HepG2 (cell line): ENCODE results near the gene NOTCH4. TPM values are rescaled to one million over a fixed set of nuclear protein-coding genes. Genes with fewer than 3 reads are reported as not detected.

Source experiments
- CHD2 ChIP-seq: IDR thresholded peaks from 2 replicates; pipeline ENCODE4 v1.6.1; 2011; ENCODE audit warnings: low read depth, low read length, improper control_type of control experiment
- GABPB1 ChIP-seq: IDR thresholded peaks from 2 replicates; pipeline ENCODE4 v1.6.1; 2016; ENCODE audit warnings: mild to moderate bottlenecking, missing genetic modification reagents, moderate library complexity, missing compliant biosample characterization
- HDAC2 ChIP-seq: sonication (generic); formaldehyde crosslinking; IDR thresholded peaks from 2 replicates; pipeline ENCODE4 v1.4.0; 2020; ENCODE audit warnings: missing genetic modification reagents
- HIVEP1 ChIP-seq: sonication (generic); formaldehyde crosslinking; IDR thresholded peaks from 2 replicates; pipeline ENCODE4 v1.4.0; 2020; ENCODE audit warnings: mild to moderate bottlenecking, missing genetic modification reagents
- KDM5A ChIP-seq: fragments of 200-600 bp; sonication (generic); IDR thresholded peaks from 2 replicates; pipeline ENCODE4 v1.7.0; 2018; ENCODE audit warnings: antibody characterized with exemption, mild to moderate bottlenecking, low read length, borderline replicate concordance
- NFIB ChIP-seq: sonication (generic); formaldehyde crosslinking; IDR thresholded peaks from 2 replicates; pipeline ENCODE4 v1.9.0; 2021; ENCODE audit warnings: missing genetic modification reagents, mild to moderate bottlenecking, borderline replicate concordance
- RFX3 ChIP-seq: IDR thresholded peaks from 2 replicates; pipeline ENCODE4 v1.6.1; 2016; ENCODE audit warnings: missing biosample characterization, missing genetic modification reagents
- SMAD3 ChIP-seq: sonication (generic); formaldehyde crosslinking; IDR thresholded peaks from 2 replicates; pipeline ENCODE4 v1.4.0; 2020; ENCODE audit warnings: missing genetic modification reagents
- ZNF567 ChIP-seq: sonication (generic); formaldehyde crosslinking; IDR thresholded peaks from 2 replicates; pipeline ENCODE4 v1.8.1; 2023; ENCODE audit warnings: mild to moderate bottlenecking, missing genetic modification reagents, borderline replicate concordance
- ZNF781 ChIP-seq: sonication (generic); formaldehyde crosslinking; IDR thresholded peaks from 2 replicates; pipeline ENCODE4 v1.5.1; 2020; ENCODE audit warnings: borderline replicate concordance, mild to moderate bottlenecking, missing genetic modification reagents; ENCODE audit errors: not compliant biosample characterization
- ZSCAN22 ChIP-seq: sonication (generic); formaldehyde crosslinking; IDR thresholded peaks from 2 replicates; pipeline ENCODE4 v1.4.0; 2020; ENCODE audit warnings: mild to moderate bottlenecking, missing genetic modification reagents
- polyA plus RNA-seq, 8 experiments: library from polyadenylated mRNA; depleted of rRNA in 3 of 8; stranded (reverse) in 7 of 8; unstranded in 1 of 8; fragments of >200 nt; fragmentation: Illumina TruSeq in 4 of 8; extraction: Trizol in 4 of 8; gene quantifications; 2 replicates each; pipeline versions ENCODE4 v1.2.1 to v1.2.3, GENCODE V29; 2011 to 2016; ENCODE audit warnings: low read depth in 4 of 8, missing spikeins in 1 of 8, mixed read lengths in 1 of 8; ENCODE audit not compliant: insufficient read depth in 1 of 8
- total RNA-seq, 5 experiments: library from RNA; depleted of rRNA; stranded (reverse); fragments of >200 nt; fragmentation: Illumina TruSeq; extraction: Trizol; gene quantifications; 2 replicates each; pipeline ENCODE4 v1.2.3, GENCODE V29; 2016; ENCODE audit warnings: low read depth in 1 of 5
- TF ChIP-seq, protein P1 (sequence below): sonication (generic); formaldehyde crosslinking; IDR thresholded peaks from 2 replicates; pipeline ENCODE4 v1.4.0; 2020; ENCODE audit warnings: missing genetic modification reagents
- TF ChIP-seq, protein P2 (sequence below): sonication (generic); formaldehyde crosslinking; conservative IDR thresholded peaks from 2 replicates; pipeline ENCODE4 v1.4.0; 2020; ENCODE audit warnings: mild to moderate bottlenecking, missing genetic modification reagents, moderate library complexity
- TF ChIP-seq, protein P3 (sequence below): IDR thresholded peaks from 2 replicates; pipeline ENCODE4 v1.6.1; 2018; ENCODE audit warnings: missing genetic modification reagents
- TF ChIP-seq, protein P4 (sequence below), 2 experiments: sonication (generic) in 1 of 2; formaldehyde crosslinking in 1 of 2; IDR thresholded peaks; 2 replicates each; pipeline versions ENCODE4 v1.6.1 to v1.9.0; 2014 to 2022; ENCODE audit warnings: antibody characterized with exemption in 1 of 2, borderline replicate concordance in 1 of 2, inconsistent platforms in 1 of 2, low read depth in 1 of 2, missing genetic modification reagents in 1 of 2

Gene NOTCH4
- total and polyA plus RNA-seq, 2 of the 13 experiments (the other 11 are each of a cell fraction or from before 2014, with no cell fraction given) = 0.51 to 0.83 TPM

DNA sequence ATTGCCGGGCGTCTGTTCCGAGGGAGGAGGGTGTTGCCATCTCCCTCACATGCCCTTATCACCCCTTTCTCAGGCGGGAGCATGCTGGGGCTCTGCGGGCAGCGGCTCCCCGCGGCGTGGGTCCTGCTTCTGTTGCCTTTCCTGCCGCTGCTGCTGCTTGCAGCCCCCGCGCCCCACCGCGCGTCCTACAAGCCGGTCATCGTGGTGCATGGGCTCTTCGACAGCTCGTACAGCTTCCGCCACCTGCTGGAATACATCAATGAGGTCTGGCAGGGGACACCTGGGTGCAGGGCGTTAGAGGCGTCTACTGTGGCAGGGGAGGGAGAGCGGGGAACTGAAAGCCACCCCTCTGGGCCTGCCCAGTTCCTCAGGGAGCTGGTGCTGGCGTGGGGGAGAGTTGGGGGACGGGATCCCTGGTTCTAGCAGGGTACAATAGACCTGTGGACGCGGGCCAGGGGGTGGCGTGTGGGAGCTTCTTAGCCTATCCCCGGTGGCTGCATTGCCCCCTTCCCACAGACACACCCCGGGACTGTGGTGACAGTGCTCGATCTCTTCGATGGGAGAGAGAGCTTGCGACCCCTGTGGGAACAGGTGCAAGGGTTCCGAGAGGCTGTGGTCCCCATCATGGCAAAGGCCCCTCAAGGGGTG lies 69.2 kb downstream of the NOTCH4 start (continued):
- TF ChIP-seq, protein P1, sequence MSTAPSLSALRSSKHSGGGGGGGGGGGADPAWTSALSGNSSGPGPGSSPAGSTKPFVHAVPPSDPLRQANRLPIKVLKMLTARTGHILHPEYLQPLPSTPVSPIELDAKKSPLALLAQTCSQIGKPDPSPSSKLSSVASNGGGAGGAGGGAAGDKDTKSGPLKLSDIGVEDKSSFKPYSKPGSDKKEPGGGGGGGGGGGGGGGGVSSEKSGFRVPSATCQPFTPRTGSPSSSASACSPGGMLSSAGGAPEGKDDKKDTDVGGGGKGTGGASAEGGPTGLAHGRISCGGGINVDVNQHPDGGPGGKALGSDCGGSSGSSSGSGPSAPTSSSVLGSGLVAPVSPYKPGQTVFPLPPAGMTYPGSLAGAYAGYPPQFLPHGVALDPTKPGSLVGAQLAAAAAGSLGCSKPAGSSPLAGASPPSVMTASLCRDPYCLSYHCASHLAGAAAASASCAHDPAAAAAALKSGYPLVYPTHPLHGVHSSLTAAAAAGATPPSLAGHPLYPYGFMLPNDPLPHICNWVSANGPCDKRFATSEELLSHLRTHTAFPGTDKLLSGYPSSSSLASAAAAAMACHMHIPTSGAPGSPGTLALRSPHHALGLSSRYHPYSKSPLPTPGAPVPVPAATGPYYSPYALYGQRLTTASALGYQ (CRISPR knock-in tag) = no peak
- TF ChIP-seq ZSCAN22 (CRISPR knock-in tag) = no peak
- TF ChIP-seq, protein P2, sequence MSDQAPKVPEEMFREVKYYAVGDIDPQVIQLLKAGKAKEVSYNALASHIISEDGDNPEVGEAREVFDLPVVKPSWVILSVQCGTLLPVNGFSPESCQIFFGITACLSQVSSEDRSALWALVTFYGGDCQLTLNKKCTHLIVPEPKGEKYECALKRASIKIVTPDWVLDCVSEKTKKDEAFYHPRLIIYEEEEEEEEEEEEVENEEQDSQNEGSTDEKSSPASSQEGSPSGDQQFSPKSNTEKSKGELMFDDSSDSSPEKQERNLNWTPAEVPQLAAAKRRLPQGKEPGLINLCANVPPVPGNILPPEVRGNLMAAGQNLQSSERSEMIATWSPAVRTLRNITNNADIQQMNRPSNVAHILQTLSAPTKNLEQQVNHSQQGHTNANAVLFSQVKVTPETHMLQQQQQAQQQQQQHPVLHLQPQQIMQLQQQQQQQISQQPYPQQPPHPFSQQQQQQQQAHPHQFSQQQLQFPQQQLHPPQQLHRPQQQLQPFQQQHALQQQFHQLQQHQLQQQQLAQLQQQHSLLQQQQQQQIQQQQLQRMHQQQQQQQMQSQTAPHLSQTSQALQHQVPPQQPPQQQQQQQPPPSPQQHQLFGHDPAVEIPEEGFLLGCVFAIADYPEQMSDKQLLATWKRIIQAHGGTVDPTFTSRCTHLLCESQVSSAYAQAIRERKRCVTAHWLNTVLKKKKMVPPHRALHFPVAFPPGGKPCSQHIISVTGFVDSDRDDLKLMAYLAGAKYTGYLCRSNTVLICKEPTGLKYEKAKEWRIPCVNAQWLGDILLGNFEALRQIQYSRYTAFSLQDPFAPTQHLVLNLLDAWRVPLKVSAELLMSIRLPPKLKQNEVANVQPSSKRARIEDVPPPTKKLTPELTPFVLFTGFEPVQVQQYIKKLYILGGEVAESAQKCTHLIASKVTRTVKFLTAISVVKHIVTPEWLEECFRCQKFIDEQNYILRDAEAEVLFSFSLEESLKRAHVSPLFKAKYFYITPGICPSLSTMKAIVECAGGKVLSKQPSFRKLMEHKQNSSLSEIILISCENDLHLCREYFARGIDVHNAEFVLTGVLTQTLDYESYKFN = no peak
- TF ChIP-seq HDAC2 (CRISPR knock-in tag) = peak; percentile 37; the same call in 1 of the 2 replicates
- no peak; the same call in 1 of the 2 replicates for TF ChIP-seq GABPB1 (CRISPR knock-in tag)
- TF ChIP-seq ZNF781 (CRISPR knock-in tag) = peak; percentile 94
- TF ChIP-seq KDM5A = no peak; the same call in 1 of the 2 replicates
- peak; percentile 20; the same call in 1 of the 2 replicates for TF ChIP-seq SMAD3 (CRISPR knock-in tag)
- TF ChIP-seq, protein P3, sequence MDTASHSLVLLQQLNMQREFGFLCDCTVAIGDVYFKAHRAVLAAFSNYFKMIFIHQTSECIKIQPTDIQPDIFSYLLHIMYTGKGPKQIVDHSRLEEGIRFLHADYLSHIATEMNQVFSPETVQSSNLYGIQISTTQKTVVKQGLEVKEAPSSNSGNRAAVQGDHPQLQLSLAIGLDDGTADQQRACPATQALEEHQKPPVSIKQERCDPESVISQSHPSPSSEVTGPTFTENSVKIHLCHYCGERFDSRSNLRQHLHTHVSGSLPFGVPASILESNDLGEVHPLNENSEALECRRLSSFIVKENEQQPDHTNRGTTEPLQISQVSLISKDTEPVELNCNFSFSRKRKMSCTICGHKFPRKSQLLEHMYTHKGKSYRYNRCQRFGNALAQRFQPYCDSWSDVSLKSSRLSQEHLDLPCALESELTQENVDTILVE (CRISPR knock-in tag) = no peak; the same call in 1 of the 2 replicates
- TF ChIP-seq NFIB (CRISPR knock-in tag) = no peak
- TF ChIP-seq, protein P4, sequence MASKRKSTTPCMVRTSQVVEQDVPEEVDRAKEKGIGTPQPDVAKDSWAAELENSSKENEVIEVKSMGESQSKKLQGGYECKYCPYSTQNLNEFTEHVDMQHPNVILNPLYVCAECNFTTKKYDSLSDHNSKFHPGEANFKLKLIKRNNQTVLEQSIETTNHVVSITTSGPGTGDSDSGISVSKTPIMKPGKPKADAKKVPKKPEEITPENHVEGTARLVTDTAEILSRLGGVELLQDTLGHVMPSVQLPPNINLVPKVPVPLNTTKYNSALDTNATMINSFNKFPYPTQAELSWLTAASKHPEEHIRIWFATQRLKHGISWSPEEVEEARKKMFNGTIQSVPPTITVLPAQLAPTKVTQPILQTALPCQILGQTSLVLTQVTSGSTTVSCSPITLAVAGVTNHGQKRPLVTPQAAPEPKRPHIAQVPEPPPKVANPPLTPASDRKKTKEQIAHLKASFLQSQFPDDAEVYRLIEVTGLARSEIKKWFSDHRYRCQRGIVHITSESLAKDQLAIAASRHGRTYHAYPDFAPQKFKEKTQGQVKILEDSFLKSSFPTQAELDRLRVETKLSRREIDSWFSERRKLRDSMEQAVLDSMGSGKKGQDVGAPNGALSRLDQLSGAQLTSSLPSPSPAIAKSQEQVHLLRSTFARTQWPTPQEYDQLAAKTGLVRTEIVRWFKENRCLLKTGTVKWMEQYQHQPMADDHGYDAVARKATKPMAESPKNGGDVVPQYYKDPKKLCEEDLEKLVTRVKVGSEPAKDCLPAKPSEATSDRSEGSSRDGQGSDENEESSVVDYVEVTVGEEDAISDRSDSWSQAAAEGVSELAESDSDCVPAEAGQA (IDR thresholded peaks at IDR 0.05; ENCODE audit: low read depth) = no peak
- TF ChIP-seq, protein P4 (CRISPR knock-in tag; IDR thresholded peaks at IDR 0.05; ENCODE audit: borderline replicate concordance) = no peak
- no peak for TF ChIP-seq HIVEP1 (CRISPR knock-in tag)
- no peak; the same call in 1 of the 2 replicates for TF ChIP-seq ZNF567 (CRISPR knock-in tag)
- TF ChIP-seq RFX3 = no peak
- TF ChIP-seq CHD2 = no peak
